NCI-H146 treated with DMSO at 0.1 percent for 48 hours (cell line): Measurements from ENCODE around the gene SLF2.

Source experiments
- DNase-seq: peaks from one replicate; lab custom pipeline; 2025; ENCODE audit not compliant: unreplicated experiment; lab: John Stamatoyannopoulos, UW

SLF2 gene

GRCh38 chr10:100978121-100978900 is 65.5 kb downstream of the SLF2 start:
- DNase-seq, result no peak

GRCh38 chr10:100978901-100979195 is 66.1 kb downstream of the SLF2 start:
- DNase-seq, result no peak

- no peak for DNase-seq
Measured at GRCh38 chr10:100979791-100980272, 67.1 kb downstream of the SLF2 start.

- DNase-seq, result no peak
Measured at GRCh38 chr10:100980311-100980710, 67.5 kb downstream of the SLF2 start.

GRCh38 chr10:100980711-100981110 is 67.9 kb downstream of the SLF2 start:
- DNase-seq, result no peak

GRCh38 chr10:100981178-100981772 is 68.5 kb downstream of the SLF2 start:
- no peak for DNase-seq

- DNase-seq, result no peak
Measured at GRCh38 chr10:100982916-100983830, 70.4 kb downstream of the SLF2 start.

- no peak for DNase-seq
Measured at GRCh38 chr10:100983868-100984671, 71.3 kb downstream of the SLF2 start.

GRCh38 chr10:100984672-100985177 is 72.0 kb downstream of the SLF2 start:
- DNase-seq, result no peak

- DNase-seq, result no peak
Measured at GRCh38 chr10:100985336-100985735, 72.6 kb downstream of the SLF2 start.

- DNase-seq, result no peak
Measured at GRCh38 chr10:100986623-100986951, 73.8 kb downstream of the SLF2 start.

GRCh38 chr10:100986952-100987684 is 74.4 kb downstream of the SLF2 start, which contains the start of the genes MRPL43 and TWNK:
MRPL43 (minus strand) TSS chr10:100987497; CDS start chr10:100987443, 54 bp downstream.
TWNK (plus strand) TSS chr10:100987543; CDS start chr10:100988211, 668 bp downstream.
- peak; percentile 49 for DNase-seq

GRCh38 chr10:100987685-100988049 is 74.9 kb downstream of the SLF2 start:
- no peak for DNase-seq

GRCh38 chr10:100988166-100988565 is 75.4 kb downstream of the SLF2 start:
- DNase-seq, result no peak

- no peak for DNase-seq
Measured at GRCh38 chr10:100989088-100989487, 76.3 kb downstream of the SLF2 start.

- DNase-seq, result no peak
Measured at GRCh38 chr10:100993986-100994708, 81.4 kb downstream of the SLF2 start.

- DNase-seq, result no peak
Measured at GRCh38 chr10:100995181-100995580, 82.4 kb downstream of the SLF2 start.

GRCh38 chr10:100996678-100997359 is 84.1 kb downstream of the SLF2 start:
- peak; percentile 49 for DNase-seq
